NT2/D1 (cell line): ENCODE data around the gene VSTM1.
"Not testable (repeated sequence)": the region's sequence is repeated elsewhere in the genome, so short reads cannot be mapped to it uniquely, and the experiment has no call there.

ENCODE experiments used
- DNase-seq: peaks from one replicate; pipeline ENCODE4 v3.0.0-alpha.2; 2011; ENCODE audit warnings: low read depth, low spot score
- H3K27me3 ChIP-seq: 2 replicates; pipeline ENCODE4 v1.6.0; 2011; ENCODE audit warnings: mild to moderate bottlenecking; ENCODE audit not compliant: insufficient read length, insufficient read depth
- H3K36me3 ChIP-seq: 2 replicates; pipeline ENCODE4 v1.6.1; 2011; ENCODE audit warnings: mild to moderate bottlenecking, low read length, mixed read lengths; ENCODE audit not compliant: insufficient read depth, insufficient read length
- H3K4me1 ChIP-seq: 2 replicates; pipeline ENCODE4 v1.5.1; 2011; ENCODE audit not compliant: insufficient read depth, insufficient read length
- H3K4me3 ChIP-seq: 2 replicates; pipeline ENCODE4 v1.5.1; 2011; ENCODE audit warnings: low read depth; ENCODE audit not compliant: insufficient read length
- H3K9ac ChIP-seq: 2 replicates; pipeline ENCODE4 v1.6.0; 2011; ENCODE audit warnings: low read depth; ENCODE audit not compliant: insufficient read length
- H3K9me3 ChIP-seq: 2 replicates; pipeline ENCODE4 v1.5.1; 2011; ENCODE audit warnings: mild to moderate bottlenecking, low read length; ENCODE audit not compliant: insufficient read depth
- SUZ12 ChIP-seq: IDR thresholded peaks from 2 replicates; pipeline ENCODE4 v1.6.1; 2011; ENCODE audit not compliant: insufficient read length, insufficient read depth; ENCODE audit errors: extremely low read depth
- YY1 ChIP-seq: IDR thresholded peaks from 2 replicates; pipeline ENCODE4 v1.6.1; 2011; ENCODE audit not compliant: insufficient read length, insufficient read depth
- ZNF274 ChIP-seq: IDR thresholded peaks from 2 replicates; pipeline ENCODE4 v1.6.1; 2011; ENCODE audit warnings: mild to moderate bottlenecking, low read depth, low read length

The VSTM1 gene

GRCh38 chr19:54069470-54069869, 5.8 kb upstream of the VSTM1 start:
- TF ChIP-seq SUZ12 (no peak), YY1 (no peak), ZNF274 (no peak)
- no peak for DNase-seq
- H3K4me3 ChIP-seq: no peak overlapping the region

GRCh38 chr19:54062643-54063042, 1.1 kb downstream of the VSTM1 start:
- TF ChIP-seq ZNF274 (no peak), YY1 (no peak), SUZ12 (no peak)
- Histone ChIP-seq H3K36me3 (no peaks in the 10 kb centered on the region), H3K4me3 (no peak overlapping the region), H3K9ac (no peak overlapping the region), H3K4me1 (peaks cover 2% of the 10 kb centered on the region), H3K9me3 (no peaks in the 10 kb centered on the region), H3K27me3 (no peaks in the 10 kb centered on the region)
- no peak for DNase-seq

More at GRCh38 chr19:54069470-54069869, 5.8 kb upstream of the VSTM1 start:
- Histone ChIP-seq H3K9ac (no peak overlapping the region), H3K27me3 (no peaks in the 10 kb centered on the region), H3K9me3 (no peaks in the 10 kb centered on the region), H3K36me3 (no peaks in the 10 kb centered on the region), H3K4me1 (no peaks in the 10 kb centered on the region)

- H3K4me3 ChIP-seq: no peak overlapping the region
- H3K27me3 ChIP-seq: no peaks in the 10 kb centered on the region
- no peak for TF ChIP-seq YY1
- TF ChIP-seq SUZ12: no peak
- TF ChIP-seq ZNF274: no peak
- no peaks in the 10 kb centered on the region for H3K9me3 ChIP-seq
- no peak for DNase-seq
- no peaks in the 10 kb centered on the region for H3K4me1 ChIP-seq
- H3K36me3 ChIP-seq: no peaks in the 10 kb centered on the region
- H3K9ac ChIP-seq: no peak overlapping the region
These were observed 16.1 kb downstream of the VSTM1 start for GRCh38 chr19:54047616-54048015.

- no peak for DNase-seq
- Histone ChIP-seq H3K4me3 (no peak overlapping the region), H3K9me3 (no peaks in the 10 kb centered on the region), H3K9ac (no peak overlapping the region), H3K27me3 (no peaks in the 10 kb centered on the region), H3K4me1 (no peaks in the 10 kb centered on the region), H3K36me3 (no peaks in the 10 kb centered on the region)
- no peak for TF ChIP-seq SUZ12
- TF ChIP-seq ZNF274: no peak
- TF ChIP-seq YY1: no peak
These were observed 17.9 kb downstream of the VSTM1 start for GRCh38 chr19:54045771-54046170.

GRCh38 chr19:54042989-54043388, 20.7 kb downstream of the VSTM1 start:
- TF ChIP-seq SUZ12: no peak
- no peak for TF ChIP-seq ZNF274
- no peak for TF ChIP-seq YY1
- no peaks in the 10 kb centered on the region for H3K4me1 ChIP-seq
- DNase-seq: no peak
- no peaks in the 10 kb centered on the region for H3K36me3 ChIP-seq
- H3K4me3 ChIP-seq: no peak overlapping the region
- H3K9ac ChIP-seq: no peak overlapping the region
- no peaks in the 10 kb centered on the region for H3K9me3 ChIP-seq
- no peaks in the 10 kb centered on the region for H3K27me3 ChIP-seq

GRCh38 chr19:54041969-54042606, 21.6 kb downstream of the VSTM1 start:
- no peak overlapping the region for H3K9ac ChIP-seq
- H3K27me3 ChIP-seq: no peaks in the 10 kb centered on the region
- no peaks in the 10 kb centered on the region for H3K4me1 ChIP-seq
- no peak for DNase-seq
- H3K9me3 ChIP-seq: no peaks in the 10 kb centered on the region
- no peak for TF ChIP-seq ZNF274
- TF ChIP-seq YY1: no peak
- no peak for TF ChIP-seq SUZ12
- H3K36me3 ChIP-seq: no peaks in the 10 kb centered on the region
- H3K4me3 ChIP-seq: no peak overlapping the region

GRCh38 chr19:54040003-54040402, 23.7 kb downstream of the VSTM1 start:
- TF ChIP-seq YY1: no peak
- TF ChIP-seq SUZ12: no peak
- no peak for TF ChIP-seq ZNF274
- Histone ChIP-seq H3K4me3 (no peak overlapping the region), H3K9me3 (no peaks in the 10 kb centered on the region), H3K27me3 (no peaks in the 10 kb centered on the region), H3K9ac (no peak overlapping the region), H3K36me3 (no peaks in the 10 kb centered on the region), H3K4me1 (no peaks in the 10 kb centered on the region)
- DNase-seq: no peak

- H3K9ac ChIP-seq, H3K4me1 ChIP-seq, H3K36me3 ChIP-seq, DNase-seq, H3K27me3 ChIP-seq, H3K4me3 ChIP-seq, H3K9me3 ChIP-seq: not testable (repeated sequence)
These were observed 27.2 kb downstream of the VSTM1 start for GRCh38 chr19:54036542-54036941.
